K562 (cell line): ENCODE measurements around the gene TRIM25. TPM values are rescaled to one million over a fixed set of nuclear protein-coding genes. Genes with fewer than 3 reads are reported as not detected.

ENCODE experiments used
- AFF1 ChIP-seq, 2 experiments: fragments of 450-650 bp; IDR thresholded peaks; 2 replicates each; pipeline ENCODE4 v1.6.1; 2018; ENCODE audit warnings: mild to moderate bottlenecking in 2 of 2, low read depth in 1 of 2; ENCODE audit not compliant: partially characterized antibody in 2 of 2
- ASH1L ChIP-seq: fragments of 450-650 bp; IDR thresholded peaks from 2 replicates; pipeline ENCODE4 v1.6.1; 2018; ENCODE audit warnings: borderline replicate concordance, mild to moderate bottlenecking, low read depth; ENCODE audit not compliant: partially characterized antibody
- ILF3 ChIP-seq: fragments of 450-650 bp; IDR thresholded peaks from 2 replicates; pipeline ENCODE4 v1.6.1; 2018; ENCODE audit warnings: antibody characterized with exemption, mild to moderate bottlenecking, moderate library complexity, borderline replicate concordance
- KDM5B ChIP-seq: fragments of 200-600 bp; sonication (generic); IDR thresholded peaks from 2 replicates; pipeline ENCODE4 v1.6.1; 2012; ENCODE audit warnings: low read depth, mild to moderate bottlenecking, moderate library complexity, low read length, control low read depth, inconsistent platforms; ENCODE audit not compliant: insufficient replicate concordance
- NRF1 ChIP-seq, 2 experiments: fragments of 450-650 bp; IDR thresholded peaks in 1 of 2; conservative IDR thresholded peaks in 1 of 2; 2 replicates each; pipeline ENCODE4 v1.6.1; 2014; ENCODE audit warnings: mild to moderate bottlenecking in 2 of 2
- RAD51 ChIP-seq: fragments of 450-650 bp; IDR thresholded peaks from 2 replicates; pipeline ENCODE4 v1.7.1; 2016; ENCODE audit warnings: low read depth, mild to moderate bottlenecking, borderline replicate concordance
- STAT5A ChIP-seq: IDR thresholded peaks from 2 replicates; pipeline ENCODE4 v1.6.1; 2012; ENCODE audit warnings: low read length, inconsistent platforms, borderline replicate concordance
- TEAD4 ChIP-seq, 2 experiments: sonication (generic) in 1 of 2; formaldehyde crosslinking in 1 of 2; IDR thresholded peaks; 2 replicates each; pipeline versions ENCODE4 v1.6.1 to v1.8.0; 2012 to 2022; ENCODE audit warnings: borderline replicate concordance in 1 of 2, inconsistent platforms in 1 of 2, low read length in 1 of 2, mild to moderate bottlenecking in 1 of 2, missing genetic modification reagents in 1 of 2
- ZNF511 ChIP-seq: sonication (generic); formaldehyde crosslinking; IDR thresholded peaks from 2 replicates; pipeline ENCODE4 v1.8.0; 2022; ENCODE audit warnings: mild to moderate bottlenecking, missing genetic modification reagents
- polyA plus RNA-seq, 8 experiments: library from polyadenylated mRNA; depleted of rRNA in 4 of 8; stranded (reverse) in 5 of 8; unstranded in 3 of 8; fragments of >200 nt; fragmentation: Nextera tagmentation in 2 of 8; fragmentation: Illumina TruSeq in 1 of 8; extraction: Ambion mirVana in 2 of 8; extraction: Trizol in 1 of 8; gene quantifications; 2 replicates each; pipeline versions ENCODE4 v1.2.1 to v1.2.3, GENCODE V29; 2011 to 2014; ENCODE audit warnings: inconsistent platforms in 1 of 8, missing spikeins in 1 of 8
- total RNA-seq, 7 experiments: library from RNA; depleted of rRNA in 6 of 7; stranded (reverse); fragments of >200 nt in 6 of 7; fragmentation: Illumina TruSeq in 2 of 7; extraction: Trizol in 2 of 7; gene quantifications; 2 replicates each; pipeline versions ENCODE4 v1.2.1 to v1.2.3, GENCODE V29; 2011 to 2021; ENCODE audit warnings: low replicate concordance in 1 of 7
- TF ChIP-seq, protein P1 (sequence below): fragments of 450-650 bp; IDR thresholded peaks from 2 replicates; pipeline ENCODE4 v1.6.1; 2018; ENCODE audit not compliant: partially characterized antibody
- TF ChIP-seq, protein P2 (sequence below): sonication (generic); formaldehyde crosslinking; IDR thresholded peaks from 2 replicates; pipeline ENCODE4 v1.8.0; 2023; ENCODE audit warnings: mild to moderate bottlenecking, missing genetic modification reagents

TRIM25 gene
- total and polyA plus RNA-seq, 9 of the 15 experiments (the other 6 are each of a cell fraction or from before 2014, with no cell fraction given), result 5.9 to 49.5 (median 24.5) TPM

GRCh38 chr17:56914581-56915273, 878 bp upstream of the TRIM25 start (continued):
- TF ChIP-seq, protein P1, sequence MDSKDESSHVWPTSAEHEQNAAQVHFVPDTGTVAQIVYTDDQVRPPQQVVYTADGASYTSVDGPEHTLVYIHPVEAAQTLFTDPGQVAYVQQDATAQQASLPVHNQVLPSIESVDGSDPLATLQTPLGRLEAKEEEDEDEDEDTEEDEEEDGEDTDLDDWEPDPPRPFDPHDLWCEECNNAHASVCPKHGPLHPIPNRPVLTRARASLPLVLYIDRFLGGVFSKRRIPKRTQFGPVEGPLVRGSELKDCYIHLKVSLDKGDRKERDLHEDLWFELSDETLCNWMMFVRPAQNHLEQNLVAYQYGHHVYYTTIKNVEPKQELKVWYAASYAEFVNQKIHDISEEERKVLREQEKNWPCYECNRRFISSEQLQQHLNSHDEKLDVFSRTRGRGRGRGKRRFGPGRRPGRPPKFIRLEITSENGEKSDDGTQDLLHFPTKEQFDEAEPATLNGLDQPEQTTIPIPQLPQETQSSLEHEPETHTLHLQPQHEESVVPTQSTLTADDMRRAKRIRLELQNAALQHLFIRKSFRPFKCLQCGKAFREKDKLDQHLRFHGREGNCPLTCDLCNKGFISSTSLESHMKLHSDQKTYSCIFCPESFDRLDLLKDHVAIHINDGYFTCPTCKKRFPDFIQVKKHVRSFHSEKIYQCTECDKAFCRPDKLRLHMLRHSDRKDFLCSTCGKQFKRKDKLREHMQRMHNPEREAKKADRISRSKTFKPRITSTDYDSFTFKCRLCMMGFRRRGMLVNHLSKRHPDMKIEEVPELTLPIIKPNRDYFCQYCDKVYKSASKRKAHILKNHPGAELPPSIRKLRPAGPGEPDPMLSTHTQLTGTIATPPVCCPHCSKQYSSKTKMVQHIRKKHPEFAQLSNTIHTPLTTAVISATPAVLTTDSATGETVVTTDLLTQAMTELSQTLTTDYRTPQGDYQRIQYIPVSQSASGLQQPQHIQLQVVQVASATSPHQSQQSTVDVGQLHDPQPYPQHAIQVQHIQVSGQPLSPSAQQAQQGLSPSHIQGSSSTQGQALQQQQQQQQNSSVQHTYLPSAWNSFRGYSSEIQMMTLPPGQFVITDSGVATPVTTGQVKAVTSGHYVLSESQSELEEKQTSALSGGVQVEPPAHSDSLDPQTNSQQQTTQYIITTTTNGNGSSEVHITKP, result peak; percentile 88
- TF ChIP-seq RAD51 (no peak), ASH1L (peak; percentile 32), NRF1 (conservative IDR thresholded peaks at IDR 0.05 in 1 of 2, IDR thresholded peaks at IDR 0.05 in 1 of 2) (peak; percentile 44 to 56), KDM5B (peak; percentile 61), TEAD4 (IDR thresholded peaks at IDR 0.05; ENCODE audit: low read length) (no peak), TEAD4 (CRISPR knock-in tag; IDR thresholded peaks at IDR 0.05; ENCODE audit: borderline replicate concordance) (no peak), ILF3 (no peak), AFF1 (IDR thresholded peaks at IDR 0.05; ENCODE audit: low read depth in 1 of 2, partially characterized antibody in 2 of 2) (peak; percentile 4 to 16), ZNF511 (CRISPR knock-in tag) (no peak), STAT5A (no peak)
- TF ChIP-seq, protein P2, sequence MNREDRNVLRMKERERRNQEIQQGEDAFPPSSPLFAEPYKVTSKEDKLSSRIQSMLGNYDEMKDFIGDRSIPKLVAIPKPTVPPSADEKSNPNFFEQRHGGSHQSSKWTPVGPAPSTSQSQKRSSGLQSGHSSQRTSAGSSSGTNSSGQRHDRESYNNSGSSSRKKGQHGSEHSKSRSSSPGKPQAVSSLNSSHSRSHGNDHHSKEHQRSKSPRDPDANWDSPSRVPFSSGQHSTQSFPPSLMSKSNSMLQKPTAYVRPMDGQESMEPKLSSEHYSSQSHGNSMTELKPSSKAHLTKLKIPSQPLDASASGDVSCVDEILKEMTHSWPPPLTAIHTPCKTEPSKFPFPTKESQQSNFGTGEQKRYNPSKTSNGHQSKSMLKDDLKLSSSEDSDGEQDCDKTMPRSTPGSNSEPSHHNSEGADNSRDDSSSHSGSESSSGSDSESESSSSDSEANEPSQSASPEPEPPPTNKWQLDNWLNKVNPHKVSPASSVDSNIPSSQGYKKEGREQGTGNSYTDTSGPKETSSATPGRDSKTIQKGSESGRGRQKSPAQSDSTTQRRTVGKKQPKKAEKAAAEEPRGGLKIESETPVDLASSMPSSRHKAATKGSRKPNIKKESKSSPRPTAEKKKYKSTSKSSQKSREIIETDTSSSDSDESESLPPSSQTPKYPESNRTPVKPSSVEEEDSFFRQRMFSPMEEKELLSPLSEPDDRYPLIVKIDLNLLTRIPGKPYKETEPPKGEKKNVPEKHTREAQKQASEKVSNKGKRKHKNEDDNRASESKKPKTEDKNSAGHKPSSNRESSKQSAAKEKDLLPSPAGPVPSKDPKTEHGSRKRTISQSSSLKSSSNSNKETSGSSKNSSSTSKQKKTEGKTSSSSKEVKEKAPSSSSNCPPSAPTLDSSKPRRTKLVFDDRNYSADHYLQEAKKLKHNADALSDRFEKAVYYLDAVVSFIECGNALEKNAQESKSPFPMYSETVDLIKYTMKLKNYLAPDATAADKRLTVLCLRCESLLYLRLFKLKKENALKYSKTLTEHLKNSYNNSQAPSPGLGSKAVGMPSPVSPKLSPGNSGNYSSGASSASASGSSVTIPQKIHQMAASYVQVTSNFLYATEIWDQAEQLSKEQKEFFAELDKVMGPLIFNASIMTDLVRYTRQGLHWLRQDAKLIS (CRISPR knock-in tag), result peak; percentile 78
